Stimulated activated CD4-positive, alpha-beta T cell treated with anti-CD3 and anti-CD28 coated beads, Interleukin-15, amount 100 ng/mL, for 1 hour (primary cell): ENCODE measurements around the gene PALMD.

Experiments used
- DNase-seq, 2 donors: peaks; one replicate each; pipeline ENCODE4 v3.0.0-alpha.2; 2020; ENCODE audit warnings: low read depth in 1 of 2, low spot score in 1 of 2

Gene PALMD

GRCh38 chr1:99645699-99646531 lies at the start of gene PALMD:
PALMD (plus strand) TSS chr1:99646113; CDS start chr1:99646318, 205 bp downstream.
- DNase-seq: no peak

- DNase-seq: no peak
Observed at GRCh38 chr1:99598738-99599411, 47.0 kb upstream of the PALMD start.

GRCh38 chr1:99599678-99600175 lies 46.2 kb upstream of the PALMD start:
- no peak for DNase-seq

GRCh38 chr1:99600782-99601181 lies 45.1 kb upstream of the PALMD start:
- no peak for DNase-seq

GRCh38 chr1:99601208-99601607 lies 44.7 kb upstream of the PALMD start:
- no peak for DNase-seq

- no peak for DNase-seq
Observed at GRCh38 chr1:99601709-99602403, 44.1 kb upstream of the PALMD start.

GRCh38 chr1:99602404-99602969 lies 43.4 kb upstream of the PALMD start:
- DNase-seq: no peak

GRCh38 chr1:99603699-99604560 lies 42.0 kb upstream of the PALMD start:
- DNase-seq: no peak

GRCh38 chr1:99606306-99606705 lies 39.6 kb upstream of the PALMD start:
- no peak for DNase-seq

GRCh38 chr1:99607590-99607989 lies 38.3 kb upstream of the PALMD start:
- no peak for DNase-seq

GRCh38 chr1:99608058-99608457 lies 37.9 kb upstream of the PALMD start:
- no peak for DNase-seq

- DNase-seq: no peak
Observed at GRCh38 chr1:99613716-99614115, 32.2 kb upstream of the PALMD start.

- DNase-seq: no peak
Observed at GRCh38 chr1:99614728-99615127, 31.2 kb upstream of the PALMD start.

GRCh38 chr1:99619583-99619982 lies 26.3 kb upstream of the PALMD start:
- no peak for DNase-seq

- no peak for DNase-seq
Observed at GRCh38 chr1:99621340-99621901, 24.5 kb upstream of the PALMD start.

- no peak for DNase-seq
Observed at GRCh38 chr1:99622702-99623347, 23.1 kb upstream of the PALMD start.

GRCh38 chr1:99623554-99623953 lies 22.4 kb upstream of the PALMD start:
- no peak for DNase-seq

- no peak for DNase-seq
Observed at GRCh38 chr1:99627615-99628014, 18.3 kb upstream of the PALMD start.

GRCh38 chr1:99629164-99629563 lies 16.7 kb upstream of the PALMD start:
- no peak for DNase-seq
